Measurements from ENCODE around the gene B4GALT6. TPM values are rescaled to one million over a fixed set of nuclear protein-coding genes. Genes with fewer than 3 reads are reported as not detected.

B4GALT6 gene
- total and polyA plus RNA-seq, 10 of the 15 experiments (the other 5 are each of a cell fraction or from before 2014, with no cell fraction given) = 11.9 to 47.4 (median 18.0) TPM

DNA sequence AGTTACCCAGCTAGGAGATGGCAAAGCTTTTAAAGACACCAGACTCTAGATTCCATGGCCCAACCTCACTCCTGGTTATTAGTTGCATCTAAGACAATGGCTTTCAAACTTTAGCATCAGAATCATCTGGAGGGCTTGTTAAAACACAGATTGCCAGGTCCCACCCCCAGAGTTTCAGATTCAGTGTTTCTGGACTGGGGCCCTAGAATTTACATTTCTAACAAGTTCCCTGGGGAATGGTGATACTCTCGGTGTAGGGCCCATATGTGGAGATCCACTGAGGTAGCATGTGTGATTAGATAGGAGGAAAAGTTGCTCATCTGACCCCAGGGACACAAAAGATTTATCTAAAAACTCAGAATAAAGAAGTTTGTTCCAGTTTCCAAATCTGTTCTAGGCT, 107.2 kb downstream of the B4GALT6 start:
- H3K9me3 ChIP-seq (replicated peaks; ENCODE audit: control insufficient read depth, insufficient read depth, low read length) = no peaks in the 10 kb centered on the region
- in situ Hi-C loops (cut with MboI) (no loop called here), intact Hi-C loops (cut with micrococcal nuclease; ENCODE audit: unreplicated experiment) (no loop called here)
- no peak overlapping the region for H3K4me2 ChIP-seq (ENCODE audit: control insufficient read depth, insufficient read depth)
- ChIA-PET RAD21 (ENCODE audit: unreplicated experiment) (no interaction called here), POLR2A (no interaction called here), CTCF (interaction anchor here (0.7 to 2.3 kb wide), 4 partner anchors 21 to 146 kb away, joined by 3 to 14 read pairs (median 4); no protein-coding TSS in a partner anchor), SMC1A (ENCODE audit: uncharacterized antibody, unreplicated experiment) (no interaction called here)
- H4K20me1 ChIP-seq (ENCODE audit: control insufficient read depth, insufficient read depth) = no peaks in the 10 kb centered on the region
- H3K27me3 ChIP-seq (replicated peaks in 1 of 2; ENCODE audit: control insufficient read depth in 2 of 2, insufficient read depth in 2 of 2, low read length in 1 of 2) = no peaks in the 10 kb centered on the region
- no TSS peak for BruUV-seq (replicated peaks)
- H3K4me1 ChIP-seq (ENCODE audit: control insufficient read depth, insufficient read depth, low read length) = peaks cover 6% of the 10 kb centered on the region
- ATAC-seq (no peak), DNase-seq (ENCODE audit: low read depth, low spot score) (no peak), FAIRE-seq (no peak)
- no peaks in the 10 kb centered on the region for H3K79me2 ChIP-seq (ENCODE audit: control insufficient read depth, insufficient read depth, low read length)
- H3K4me3 ChIP-seq = no peak overlapping the region
- 0% methylated on average over 1 of the region's 1 CpG for WGBS (ENCODE audit: insufficient coverage, insufficient replicate concordance, low lambda C conversion rate, missing lambda C conversion rate)
- no peak overlapping the region for H3K27ac ChIP-seq (ENCODE audit: control insufficient read depth, insufficient read depth)
- H2AFZ ChIP-seq (ENCODE audit: control insufficient read depth, low read depth, low read length) = peak overlapping the region; percentile 14
- no peak overlapping the region for H3K9ac ChIP-seq (ENCODE audit: control insufficient read depth, insufficient read depth, low read length)
- TF ChIP-seq MEF2B (IDR thresholded peaks at IDR 0.05; ENCODE audit: partially characterized antibody, poor library complexity, severe bottlenecking) (peak; percentile 14), NFYA (IDR thresholded peaks at IDR 0.05; ENCODE audit: borderline replicate concordance, low read depth, low read length) (no peak)
- H3K36me3 ChIP-seq (ENCODE audit: control insufficient read depth in 2 of 2, insufficient read depth in 2 of 2, low read length in 1 of 2) = no peaks in the 10 kb centered on the region

DNA sequence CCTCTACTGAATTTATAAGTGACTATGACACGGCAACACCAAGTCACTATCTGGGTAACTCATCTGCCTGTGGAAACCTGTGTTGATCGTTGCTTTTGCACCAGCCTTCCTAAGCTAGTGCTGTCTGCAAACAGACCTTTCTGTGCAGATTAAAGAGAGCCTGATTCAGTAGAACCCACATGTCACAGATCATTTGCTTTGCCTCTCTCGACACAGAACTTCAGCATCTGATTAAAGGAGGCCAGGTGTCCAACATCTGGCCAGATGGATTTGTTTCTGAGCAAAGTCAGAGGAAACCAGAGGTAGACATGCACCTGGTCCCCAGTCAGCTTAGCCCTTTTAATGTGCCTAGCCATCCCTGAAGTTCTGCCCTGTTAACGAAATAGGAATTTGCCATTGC, 107.7 kb downstream of the B4GALT6 start:
- Histone ChIP-seq H3K36me3 (ENCODE audit: control insufficient read depth in 2 of 2, insufficient read depth in 2 of 2, low read length in 1 of 2) (no peaks in the 10 kb centered on the region), H3K27me3 (replicated peaks in 1 of 2; ENCODE audit: control insufficient read depth in 2 of 2, insufficient read depth in 2 of 2, low read length in 1 of 2) (no peaks in the 10 kb centered on the region), H3K4me3 (no peak overlapping the region), H3K79me2 (ENCODE audit: control insufficient read depth, insufficient read depth, low read length) (no peaks in the 10 kb centered on the region), H3K4me2 (ENCODE audit: control insufficient read depth, insufficient read depth) (no peak overlapping the region), H3K9ac (ENCODE audit: control insufficient read depth, insufficient read depth, low read length) (no peak overlapping the region), H4K20me1 (ENCODE audit: control insufficient read depth, insufficient read depth) (no peaks in the 10 kb centered on the region), H3K27ac (ENCODE audit: control insufficient read depth, insufficient read depth) (no peak overlapping the region), H2AFZ (ENCODE audit: control insufficient read depth, low read depth, low read length) (peak overlapping the region; percentile 14; the same call in 1 of the 2 replicates), H3K9me3 (replicated peaks; ENCODE audit: control insufficient read depth, insufficient read depth, low read length) (no peaks in the 10 kb centered on the region), H3K4me1 (ENCODE audit: control insufficient read depth, insufficient read depth, low read length) (peaks cover 6% of the 10 kb centered on the region)
- intact Hi-C loops (cut with micrococcal nuclease; ENCODE audit: unreplicated experiment) (no loop called here), in situ Hi-C loops (cut with MboI) (no loop called here)
- no peak for ATAC-seq
- ChIA-PET CTCF (interaction anchor here (0.7 to 2.3 kb wide), 7 partner anchors 11 to 172 kb away, joined by 3 to 14 read pairs (median 4); no protein-coding TSS in a partner anchor), RAD21 (ENCODE audit: unreplicated experiment) (no interaction called here), SMC1A (ENCODE audit: uncharacterized antibody, unreplicated experiment) (interaction anchor here (0.6 to 1.6 kb wide), 5 partner anchors 10 to 35 kb away, joined by 3 to 8 read pairs (median 3); no protein-coding TSS in a partner anchor), POLR2A (no interaction called here)
- FAIRE-seq = no peak
- BruUV-seq (replicated peaks) = no TSS peak
- DNase-seq (ENCODE audit: low read depth, low spot score) = no peak
- 21% methylated on average over 4 of the region's 4 CpGs for WGBS (ENCODE audit: insufficient coverage, insufficient replicate concordance, low lambda C conversion rate, missing lambda C conversion rate)
- peak; percentile 58; the same call in 1 of the 2 replicates for TF ChIP-seq TCF12 (IDR thresholded peaks at IDR 0.05; ENCODE audit: low read depth, low read length)
- 0 out of 2 replicates have a peak, but pooled peaks have one; percentile 46 for TF ChIP-seq TCF3 (IDR thresholded peaks at IDR 0.05; ENCODE audit: borderline replicate concordance, insufficient read depth, low read depth, low read length)
- no peak for TF ChIP-seq POU2F2 (IDR thresholded peaks at IDR 0.05; ENCODE audit: borderline replicate concordance, low read depth, low read length)
- no peak for TF ChIP-seq SMC3 (IDR thresholded peaks at IDR 0.05; ENCODE audit: borderline replicate concordance, low read length)
- TF ChIP-seq HSF1 (IDR thresholded peaks at IDR 0.05; ENCODE audit: low read depth, low read length) = no peak
- TF ChIP-seq SUPT20H (IDR thresholded peaks at IDR 0.05; ENCODE audit: borderline replicate concordance, control insufficient read depth, low read depth, low read length) = no peak
- no peak for TF ChIP-seq HCFC1 (IDR thresholded peaks at IDR 0.05; ENCODE audit: low read length)
- TF ChIP-seq, protein P1, sequence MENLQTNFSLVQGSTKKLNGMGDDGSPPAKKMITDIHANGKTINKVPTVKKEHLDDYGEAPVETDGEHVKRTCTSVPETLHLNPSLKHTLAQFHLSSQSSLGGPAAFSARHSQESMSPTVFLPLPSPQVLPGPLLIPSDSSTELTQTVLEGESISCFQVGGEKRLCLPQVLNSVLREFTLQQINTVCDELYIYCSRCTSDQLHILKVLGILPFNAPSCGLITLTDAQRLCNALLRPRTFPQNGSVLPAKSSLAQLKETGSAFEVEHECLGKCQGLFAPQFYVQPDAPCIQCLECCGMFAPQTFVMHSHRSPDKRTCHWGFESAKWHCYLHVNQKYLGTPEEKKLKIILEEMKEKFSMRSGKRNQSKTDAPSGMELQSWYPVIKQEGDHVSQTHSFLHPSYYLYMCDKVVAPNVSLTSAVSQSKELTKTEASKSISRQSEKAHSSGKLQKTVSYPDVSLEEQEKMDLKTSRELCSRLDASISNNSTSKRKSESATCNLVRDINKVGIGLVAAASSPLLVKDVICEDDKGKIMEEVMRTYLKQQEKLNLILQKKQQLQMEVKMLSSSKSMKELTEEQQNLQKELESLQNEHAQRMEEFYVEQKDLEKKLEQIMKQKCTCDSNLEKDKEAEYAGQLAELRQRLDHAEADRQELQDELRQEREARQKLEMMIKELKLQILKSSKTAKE (IDR thresholded peaks at IDR 0.05; ENCODE audit: low read depth, poor library complexity, severe bottlenecking) = no peak
- no peak for TF ChIP-seq NBN (IDR thresholded peaks at IDR 0.05)
